ENCODE results near the gene CDKN2B-AS1. TPM values are rescaled to one million over a fixed set of nuclear protein-coding genes. Genes with fewer than 3 reads are reported as not detected.

The CDKN2B-AS1 gene
- polyA plus RNA-seq, 6 donors from 2014 or later: 0.48 to 1.2 (median 0.76) TPM; not detected in 2

- peaks cover 0 to under 1% of the 10 kb centered on the region in 2 donors for H3K36me3 Mint-ChIP-seq
- peak overlapping the region in 1 of 6 donors; percentile 73 for H3K27ac Mint-ChIP-seq
- DNase-seq (no peak), ATAC-seq (ENCODE audit: low read depth in 2 of 2) (no peak)
- peaks cover 0 to 5% (median 1%) of the 10 kb centered on the region in 3 donors for H3K4me1 Mint-ChIP-seq
- H3K27me3 Mint-ChIP-seq: no peaks in the 10 kb centered on the region
- H3K4me3 Mint-ChIP-seq: no peak overlapping the region
- peaks cover 0 to 1% (median 0%) of the 10 kb centered on the region in 7 donors for H3K9me3 Mint-ChIP-seq
Observed at GRCh38 chr9:22065431-22066200, 71.0 kb downstream of the CDKN2B-AS1 start.

GRCh38 chr9:22067196-22067595 lies 72.6 kb downstream of the CDKN2B-AS1 start:
- Mint-ChIP-seq H3K4me3 (no peak overlapping the region), H3K27me3 (no peaks in the 10 kb centered on the region), H3K9me3 (peaks cover 0 to 1% (median 0%) of the 10 kb centered on the region in 7 donors), H3K4me1 (peaks cover 0 to 5% (median 0%) of the 10 kb centered on the region in 3 donors), H3K36me3 (no peaks in the 10 kb centered on the region), H3K27ac (no peak overlapping the region)
- DNase-seq (no peak), ATAC-seq (ENCODE audit: low read depth in 2 of 2) (no peak)

- ATAC-seq (ENCODE audit: low read depth in 2 of 2) (no peak), DNase-seq (no peak)
- H3K27me3 Mint-ChIP-seq: no peaks in the 10 kb centered on the region
- peaks cover 0 to 1% (median 0%) of the 10 kb centered on the region in 7 donors for H3K9me3 Mint-ChIP-seq
- H3K27ac Mint-ChIP-seq: no peak overlapping the region
- H3K4me3 Mint-ChIP-seq: no peak overlapping the region
- no peaks in the 10 kb centered on the region for H3K36me3 Mint-ChIP-seq
- peaks cover 0 to 5% (median 0%) of the 10 kb centered on the region in 3 donors for H3K4me1 Mint-ChIP-seq
Observed at GRCh38 chr9:22068369-22068768, 73.8 kb downstream of the CDKN2B-AS1 start.

- no peak overlapping the region for H3K4me3 Mint-ChIP-seq
- H3K36me3 Mint-ChIP-seq: no peaks in the 10 kb centered on the region
- DNase-seq (no peak), ATAC-seq (ENCODE audit: low read depth in 2 of 2) (no peak)
- peaks cover 0 to 13% (median 0%) of the 10 kb centered on the region in 3 donors for H3K27me3 Mint-ChIP-seq
- no peaks in the 10 kb centered on the region for H3K9me3 Mint-ChIP-seq
- H3K4me1 Mint-ChIP-seq: no peaks in the 10 kb centered on the region
- H3K27ac Mint-ChIP-seq: peak overlapping the region in 1 of 6 donors; percentile 12
Observed at GRCh38 chr9:22073349-22073748, 78.8 kb downstream of the CDKN2B-AS1 start.

- Mint-ChIP-seq H3K4me1 (peaks cover 4 to 11% (median 7%) of the 10 kb centered on the region in 3 donors), H3K9me3 (peaks cover 0 to 7% (median 0%) of the 10 kb centered on the region in 7 donors), H3K4me3 (no peak overlapping the region), H3K27ac (no peak overlapping the region), H3K36me3 (peaks cover 0 to 10% of the 10 kb centered on the region in 2 donors), H3K27me3 (peaks cover 0 to 16% (median 0%) of the 10 kb centered on the region in 3 donors)
- DNase-seq: no peak
- ATAC-seq (ENCODE audit: low read depth in 2 of 2): no peak
Observed at GRCh38 chr9:22078081-22078480, 83.5 kb downstream of the CDKN2B-AS1 start.

- peaks cover 0 to 10% of the 10 kb centered on the region in 2 donors for H3K36me3 Mint-ChIP-seq
- H3K27me3 Mint-ChIP-seq: peaks cover 0 to 20% (median 4%) of the 10 kb centered on the region in 3 donors
- no peak overlapping the region for H3K4me3 Mint-ChIP-seq
- no peak for ATAC-seq (ENCODE audit: low read depth in 2 of 2)
- H3K4me1 Mint-ChIP-seq: peaks cover 4 to 11% (median 7%) of the 10 kb centered on the region in 3 donors
- no peak for DNase-seq
- peaks cover 0 to 7% (median 0%) of the 10 kb centered on the region in 7 donors for H3K9me3 Mint-ChIP-seq
- H3K27ac Mint-ChIP-seq: peak overlapping the region in 3 of 6 donors; percentile 20 to 77 (median 58)
Observed at GRCh38 chr9:22079873-22080341, 85.3 kb downstream of the CDKN2B-AS1 start.

GRCh38 chr9:22084336-22085035 lies 89.9 kb downstream of the CDKN2B-AS1 start:
- Mint-ChIP-seq H3K27me3 (peaks cover 0 to 8% (median 5%) of the 10 kb centered on the region in 3 donors), H3K36me3 (peaks cover 0 to 9% of the 10 kb centered on the region in 2 donors), H3K9me3 (peaks cover 0 to 7% (median 0%) of the 10 kb centered on the region in 7 donors), H3K4me3 (no peak overlapping the region), H3K27ac (no peak overlapping the region), H3K4me1 (peaks cover 4 to 11% (median 7%) of the 10 kb centered on the region in 3 donors)
- no peak for DNase-seq
- ATAC-seq (ENCODE audit: low read depth in 2 of 2): no peak

- peaks cover 0 to 14% (median 3%) of the 10 kb centered on the region in 7 donors for H3K9me3 Mint-ChIP-seq
- H3K36me3 Mint-ChIP-seq: no peaks in the 10 kb centered on the region
- H3K4me1 Mint-ChIP-seq: no peaks in the 10 kb centered on the region
- H3K4me3 Mint-ChIP-seq: no peak overlapping the region
- ATAC-seq (ENCODE audit: low read depth in 2 of 2): no peak
- H3K27me3 Mint-ChIP-seq: peaks cover 0 to 5% (median 4%) of the 10 kb centered on the region in 3 donors
- H3K27ac Mint-ChIP-seq: peak overlapping the region in 1 of 6 donors; percentile 2
- DNase-seq: no peak
Observed at GRCh38 chr9:22088053-22088716, 93.6 kb downstream of the CDKN2B-AS1 start.

- no peaks in the 10 kb centered on the region for H3K4me1 Mint-ChIP-seq
- no peak overlapping the region for H3K4me3 Mint-ChIP-seq
- no peaks in the 10 kb centered on the region for H3K36me3 Mint-ChIP-seq
- H3K27me3 Mint-ChIP-seq: peaks cover 0 to 5% (median 0%) of the 10 kb centered on the region in 3 donors
- ATAC-seq (ENCODE audit: low read depth in 2 of 2) (no peak), DNase-seq (no peak)
- no peak overlapping the region for H3K27ac Mint-ChIP-seq
- peaks cover 0 to 13% (median 3%) of the 10 kb centered on the region in 7 donors for H3K9me3 Mint-ChIP-seq
Observed at GRCh38 chr9:22088717-22089061, 94.1 kb downstream of the CDKN2B-AS1 start.

GRCh38 chr9:22097707-22098106 lies 103.1 kb downstream of the CDKN2B-AS1 start:
- ATAC-seq (ENCODE audit: low read depth in 2 of 2) (no peak), DNase-seq (no peak)
- Mint-ChIP-seq H3K36me3 (no peaks in the 10 kb centered on the region), H3K27me3 (peaks cover 0 to 8% (median 0%) of the 10 kb centered on the region in 3 donors), H3K4me3 (no peak overlapping the region), H3K4me1 (peaks cover 4 to 6% (median 4%) of the 10 kb centered on the region in 3 donors), H3K27ac (no peak overlapping the region), H3K9me3 (peaks cover 0 to 8% (median 0%) of the 10 kb centered on the region in 7 donors)

GRCh38 chr9:22098643-22099332 lies 104.2 kb downstream of the CDKN2B-AS1 start:
- Mint-ChIP-seq H3K4me1 (peaks cover 6 to 10% (median 8%) of the 10 kb centered on the region in 3 donors), H3K4me3 (no peak overlapping the region), H3K27ac (peak overlapping the region in 1 of 6 donors; percentile 75), H3K9me3 (peaks cover 0 to 4% (median 0%) of the 10 kb centered on the region in 7 donors), H3K27me3 (peaks cover 0 to 8% (median 0%) of the 10 kb centered on the region in 3 donors), H3K36me3 (no peaks in the 10 kb centered on the region)
- ATAC-seq (ENCODE audit: low read depth in 2 of 2) (no peak), DNase-seq (no peak)

GRCh38 chr9:22100626-22101025 lies 106.0 kb downstream of the CDKN2B-AS1 start:
- ATAC-seq (ENCODE audit: low read depth in 2 of 2) (no peak), DNase-seq (no peak)
- H3K27ac Mint-ChIP-seq: no peak overlapping the region
- H3K9me3 Mint-ChIP-seq: no peaks in the 10 kb centered on the region
- peaks cover 0 to 8% (median 0%) of the 10 kb centered on the region in 3 donors for H3K27me3 Mint-ChIP-seq
- H3K36me3 Mint-ChIP-seq: no peaks in the 10 kb centered on the region
- no peak overlapping the region for H3K4me3 Mint-ChIP-seq
- peaks cover 6 to 14% (median 10%) of the 10 kb centered on the region in 3 donors for H3K4me1 Mint-ChIP-seq
